Stimulated activated CD4-positive, alpha-beta T cell treated with anti-CD3 and anti-CD28 coated beads, Interleukin-2, amount 100 ng/mL, for 24 hours (primary cell): ENCODE measurements around the gene DNAJC18.
"Not testable (repeated sequence)": the region's sequence is repeated elsewhere in the genome, so short reads cannot be mapped to it uniquely, and the experiment has no call there.

Experiments used
- DNase-seq, 2 donors: peaks; one replicate each; pipeline ENCODE4 v3.0.0-alpha.2; 2020

Gene DNAJC18

GRCh38 chr5:139460455-139460854, 21.1 kb upstream of the DNAJC18 start:
- DNase-seq, result no peak

GRCh38 chr5:139459451-139459934, 20.2 kb upstream of the DNAJC18 start:
- DNase-seq, result peak in 1 of 2 donors; percentile 60

GRCh38 chr5:139458580-139459407, 19.5 kb upstream of the DNAJC18 start:
- peak; percentile 72 to 76 for DNase-seq

- DNase-seq, result no peak
Measured at GRCh38 chr5:139457653-139458306, 18.5 kb upstream of the DNAJC18 start.

GRCh38 chr5:139457241-139457640, 17.9 kb upstream of the DNAJC18 start:
- no peak for DNase-seq

GRCh38 chr5:139456776-139457175, 17.5 kb upstream of the DNAJC18 start:
- no peak for DNase-seq

- DNase-seq, result no peak
Measured at GRCh38 chr5:139454568-139455290, 15.4 kb upstream of the DNAJC18 start.

- DNase-seq, result no peak
Measured at GRCh38 chr5:139453683-139454567, 14.6 kb upstream of the DNAJC18 start.

- no peak for DNase-seq
Measured at GRCh38 chr5:139451878-139452660, 12.7 kb upstream of the DNAJC18 start.

GRCh38 chr5:139451176-139451575, 11.9 kb upstream of the DNAJC18 start:
- no peak for DNase-seq

GRCh38 chr5:139446956-139447779, 7.8 kb upstream of the DNAJC18 start:
- DNase-seq, result peak in 1 of 2 donors; percentile 50

- DNase-seq, result no peak
Measured at GRCh38 chr5:139445325-139446170, 6.2 kb upstream of the DNAJC18 start.

GRCh38 chr5:139443831-139444453, 4.6 kb upstream of the DNAJC18 start:
- no peak for DNase-seq

GRCh38 chr5:139440416-139440815, 1.1 kb upstream of the DNAJC18 start:
- DNase-seq, result not testable (repeated sequence)

GRCh38 chr5:139438707-139439012, 665 bp downstream of the DNAJC18 start:
- DNase-seq, result no peak

- DNase-seq, result no peak
Measured at GRCh38 chr5:139435676-139436075, 3.6 kb downstream of the DNAJC18 start.

- no peak for DNase-seq
Measured at GRCh38 chr5:139431706-139432105, 7.6 kb downstream of the DNAJC18 start.

- DNase-seq, result no peak
Measured at GRCh38 chr5:139430015-139430414, 9.3 kb downstream of the DNAJC18 start.

GRCh38 chr5:139426203-139426885, 13.0 kb downstream of the DNAJC18 start:
- no peak for DNase-seq
